Measurements from ENCODE around the gene TLE7. TPM values are rescaled to one million over a fixed set of nuclear protein-coding genes. Genes with fewer than 3 reads are reported as not detected.

The TLE7 gene
- total RNA-seq, 1 donor from 2014 or later: not detected

DNA sequence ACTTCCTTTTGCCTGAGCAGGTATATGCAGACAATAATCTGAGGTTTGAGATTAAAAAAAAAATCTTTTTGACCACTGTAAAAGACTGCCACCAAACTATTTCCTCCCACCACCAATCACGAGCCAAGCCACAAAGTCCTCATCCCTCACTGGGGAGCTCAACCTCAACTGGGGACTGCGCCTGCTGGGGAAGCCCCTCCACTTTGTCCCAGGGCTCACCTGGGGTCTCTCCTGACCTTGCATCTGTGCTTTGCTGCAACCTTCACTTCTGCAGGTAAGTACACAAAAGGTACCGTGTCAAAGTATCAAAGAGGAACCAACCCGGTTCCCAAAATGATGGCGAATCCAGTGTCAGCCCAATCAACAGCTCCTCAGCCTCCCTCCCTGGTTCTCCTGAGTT, 35.5 kb downstream of the TLE7 start:
- no peak for DNase-seq (ENCODE audit: low read depth, low spot score)
- peaks cover 7% of the 10 kb centered on the region for H3K9me3 Mint-ChIP-seq
- peaks cover 47% of the 10 kb centered on the region for H3K27me3 Mint-ChIP-seq (ENCODE audit: low read depth)
- TF ChIP-seq, protein P1, sequence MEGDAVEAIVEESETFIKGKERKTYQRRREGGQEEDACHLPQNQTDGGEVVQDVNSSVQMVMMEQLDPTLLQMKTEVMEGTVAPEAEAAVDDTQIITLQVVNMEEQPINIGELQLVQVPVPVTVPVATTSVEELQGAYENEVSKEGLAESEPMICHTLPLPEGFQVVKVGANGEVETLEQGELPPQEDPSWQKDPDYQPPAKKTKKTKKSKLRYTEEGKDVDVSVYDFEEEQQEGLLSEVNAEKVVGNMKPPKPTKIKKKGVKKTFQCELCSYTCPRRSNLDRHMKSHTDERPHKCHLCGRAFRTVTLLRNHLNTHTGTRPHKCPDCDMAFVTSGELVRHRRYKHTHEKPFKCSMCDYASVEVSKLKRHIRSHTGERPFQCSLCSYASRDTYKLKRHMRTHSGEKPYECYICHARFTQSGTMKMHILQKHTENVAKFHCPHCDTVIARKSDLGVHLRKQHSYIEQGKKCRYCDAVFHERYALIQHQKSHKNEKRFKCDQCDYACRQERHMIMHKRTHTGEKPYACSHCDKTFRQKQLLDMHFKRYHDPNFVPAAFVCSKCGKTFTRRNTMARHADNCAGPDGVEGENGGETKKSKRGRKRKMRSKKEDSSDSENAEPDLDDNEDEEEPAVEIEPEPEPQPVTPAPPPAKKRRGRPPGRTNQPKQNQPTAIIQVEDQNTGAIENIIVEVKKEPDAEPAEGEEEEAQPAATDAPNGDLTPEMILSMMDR (conservative IDR thresholded peaks at IDR 0.05): no peak
- peaks cover 10% of the 10 kb centered on the region for H3K4me1 Mint-ChIP-seq
- no peak overlapping the region for H3K4me3 Mint-ChIP-seq
- H3K36me3 Mint-ChIP-seq (ENCODE audit: low read depth): no peaks in the 10 kb centered on the region
- no peak overlapping the region for H3K27ac Mint-ChIP-seq (ENCODE audit: unreplicated experiment)

DNA sequence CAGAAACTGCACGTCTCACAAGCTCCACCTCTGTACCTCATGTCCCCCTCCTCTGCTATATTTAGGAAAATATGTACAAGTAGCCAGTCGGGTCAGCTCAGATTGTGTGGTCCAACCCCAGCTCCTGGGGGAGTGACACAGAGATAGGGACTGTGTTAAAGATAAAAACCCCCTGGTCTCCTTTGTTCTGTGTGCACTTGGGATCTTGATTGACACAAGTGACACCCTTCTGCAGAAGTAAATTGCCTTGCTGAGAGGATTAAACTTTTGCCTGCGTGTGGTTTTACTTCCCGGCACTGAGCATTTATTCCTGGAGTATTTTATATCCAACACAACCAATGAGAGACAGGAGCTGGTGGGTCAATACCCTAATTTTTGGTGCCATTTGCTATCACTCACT, 37.5 kb downstream of the TLE7 start:
- Mint-ChIP-seq H3K4me1 (peaks cover 10% of the 10 kb centered on the region), H3K36me3 (ENCODE audit: low read depth) (no peaks in the 10 kb centered on the region), H3K27ac (ENCODE audit: unreplicated experiment) (no peak overlapping the region), H3K27me3 (ENCODE audit: low read depth) (peaks cover 35% of the 10 kb centered on the region), H3K9me3 (peaks cover 7% of the 10 kb centered on the region), H3K4me3 (no peak overlapping the region)
- no peak for DNase-seq (ENCODE audit: low read depth, low spot score)
- TF ChIP-seq, protein P1 (conservative IDR thresholded peaks at IDR 0.05): no peak

DNA sequence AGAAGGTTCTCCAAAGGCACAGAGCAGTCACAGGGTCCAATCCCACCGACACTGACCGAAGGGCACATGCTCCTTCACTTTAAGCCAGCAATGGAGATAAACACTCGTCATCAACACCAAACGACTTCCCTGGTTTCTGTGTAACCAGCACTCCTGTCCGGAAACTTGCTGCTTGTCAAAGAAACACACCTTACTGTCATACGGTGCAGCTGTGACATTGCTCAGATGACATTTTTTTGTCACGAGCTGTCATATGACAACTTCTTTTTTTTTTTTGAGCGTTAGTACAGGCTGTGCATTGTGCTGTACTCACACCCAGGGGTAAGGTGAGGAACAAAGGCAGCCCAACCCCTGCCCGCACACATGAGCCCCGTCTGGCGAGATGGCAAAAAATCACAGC, 39.2 kb downstream of the TLE7 start:
- Mint-ChIP-seq H3K27me3 (ENCODE audit: low read depth) (peaks cover 23% of the 10 kb centered on the region), H3K9me3 (peaks cover 7% of the 10 kb centered on the region), H3K4me3 (no peak overlapping the region), H3K27ac (ENCODE audit: unreplicated experiment) (no peak overlapping the region), H3K36me3 (ENCODE audit: low read depth) (no peaks in the 10 kb centered on the region), H3K4me1 (peaks cover 10% of the 10 kb centered on the region)
- DNase-seq (ENCODE audit: low read depth, low spot score): no peak
- TF ChIP-seq, protein P1 (conservative IDR thresholded peaks at IDR 0.05): no peak

DNA sequence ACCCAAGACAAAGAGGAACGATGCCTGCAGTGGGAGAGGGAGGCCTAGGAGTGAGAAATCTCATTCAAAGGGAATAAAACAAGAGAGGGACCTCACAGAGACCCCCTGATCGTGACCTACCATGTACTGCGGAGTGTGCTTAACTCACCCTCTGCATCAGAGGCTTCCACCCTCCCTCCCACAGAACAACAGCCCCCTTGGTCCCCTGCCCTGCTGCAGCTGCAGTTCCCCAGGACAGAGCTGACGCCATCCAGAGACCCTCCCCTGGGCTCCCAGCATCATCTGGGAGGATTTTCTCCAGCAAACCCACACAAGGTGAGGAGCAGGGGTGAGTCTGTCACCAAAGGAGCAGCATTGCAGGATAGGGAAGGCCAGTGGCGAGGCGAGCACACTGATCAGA, 39.8 kb downstream of the TLE7 start:
- Mint-ChIP-seq H3K36me3 (ENCODE audit: low read depth) (no peaks in the 10 kb centered on the region), H3K27ac (ENCODE audit: unreplicated experiment) (no peak overlapping the region), H3K9me3 (peaks cover 7% of the 10 kb centered on the region), H3K4me3 (no peak overlapping the region), H3K4me1 (peaks cover 10% of the 10 kb centered on the region), H3K27me3 (ENCODE audit: low read depth) (peaks cover 16% of the 10 kb centered on the region)
- TF ChIP-seq, protein P1 (conservative IDR thresholded peaks at IDR 0.05): no peak
- DNase-seq (ENCODE audit: low read depth, low spot score): no peak

DNA sequence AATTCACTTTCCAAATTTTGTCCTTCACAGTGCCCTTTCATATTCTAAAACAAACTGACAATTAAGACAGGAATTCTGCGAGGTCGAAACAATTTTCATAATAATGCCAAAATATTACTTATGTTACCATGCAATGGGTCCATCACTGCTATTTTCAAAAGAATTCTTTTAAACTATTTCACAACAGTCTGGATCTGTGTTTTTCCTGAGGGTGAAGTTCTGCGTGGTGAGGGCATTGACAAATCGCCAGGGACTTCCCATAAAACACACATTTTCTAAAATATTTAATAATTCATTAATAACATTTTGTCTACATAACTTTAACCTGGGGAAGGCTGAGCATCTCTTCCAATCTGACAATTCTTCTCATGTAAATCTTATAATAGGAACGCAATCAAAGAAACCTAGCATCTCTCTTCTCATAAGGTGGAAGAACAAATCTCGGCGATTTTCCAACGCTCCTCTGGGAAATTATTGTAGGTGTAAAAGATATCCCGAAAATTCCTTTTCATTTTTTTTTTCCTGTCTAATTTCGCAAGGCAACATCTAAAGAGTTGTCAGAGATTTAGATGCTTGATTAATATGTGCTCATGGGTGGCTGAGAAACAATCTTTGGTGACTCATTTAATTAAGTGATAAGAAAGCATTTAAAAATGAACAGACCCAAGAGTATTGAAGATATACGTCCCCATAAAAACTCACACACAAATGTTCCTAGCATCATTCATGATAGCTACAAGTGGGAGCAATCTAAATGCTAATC, 41.9 kb downstream of the TLE7 start:
- H3K27ac Mint-ChIP-seq (ENCODE audit: unreplicated experiment): no peak overlapping the region
- peaks cover 5% of the 10 kb centered on the region for H3K9me3 Mint-ChIP-seq
- H3K27me3 Mint-ChIP-seq (ENCODE audit: low read depth): peaks cover 11% of the 10 kb centered on the region
- H3K4me3 Mint-ChIP-seq: no peak overlapping the region
- H3K36me3 Mint-ChIP-seq (ENCODE audit: low read depth): no peaks in the 10 kb centered on the region
- TF ChIP-seq, protein P1 (conservative IDR thresholded peaks at IDR 0.05): no peak
- no peak for DNase-seq (ENCODE audit: low read depth, low spot score)
- H3K4me1 Mint-ChIP-seq: peaks cover 10% of the 10 kb centered on the region

Data from neural crest cell (in vitro differentiated cells).